Measurements from ENCODE around the gene KERA. TPM values are rescaled to one million over a fixed set of nuclear protein-coding genes. Genes with fewer than 3 reads are reported as not detected.

KERA gene
- total and polyA plus RNA-seq, 2 experiments from 2014 or later = not detected

Other genes starting within 250 kb of the KERA start
- gene CCER1, start 102.8 kb downstream of the KERA start, total RNA-seq (2014; rRNA removed; shearing (Covaris generic)) = not detected in 2 replicates
- gene CCER1, start 102.8 kb downstream of the KERA start, polyA plus RNA-seq (2016; fragmentation: Nextera tagmentation; extraction: Ambion mirVana) = not detected in 2 replicates
- gene EPYC, start 53.1 kb downstream of the KERA start, total RNA-seq (2014; rRNA removed; shearing (Covaris generic)) = not detected in 2 replicates
- gene EPYC, start 53.1 kb downstream of the KERA start, polyA plus RNA-seq (2016; fragmentation: Nextera tagmentation; extraction: Ambion mirVana) = not detected in 2 replicates
- gene LUM, start 53.5 kb upstream of the KERA start, total RNA-seq (2014; rRNA removed; shearing (Covaris generic)) = not detected in 2 replicates
- 0.26 and 0.27 TPM in 2 replicates for gene LUM, start 53.5 kb upstream of the KERA start, polyA plus RNA-seq (2016; fragmentation: Nextera tagmentation; extraction: Ambion mirVana)
- gene DCN, start 124.8 kb upstream of the KERA start, total RNA-seq (2014; rRNA removed; shearing (Covaris generic)) = not detected in 2 replicates
- gene DCN, start 124.8 kb upstream of the KERA start, polyA plus RNA-seq (2016; fragmentation: Nextera tagmentation; extraction: Ambion mirVana) = 0.21 TPM in 1 of 2 replicates, not detected in the other